HG02623 (cell line): ENCODE data around the gene OR52E6.
A peak's percentile ranks its signal among the peaks of the same experiment; 100 is the strongest.

Experiments used
- ATAC-seq: cut with Tn5 transposase; IDR thresholded peaks from one replicate; pipeline ENCODE4 v1.9.1; 2021; ENCODE audit warnings: moderate library complexity; ENCODE audit not compliant: unreplicated experiment

OR52E6 gene

GRCh38 chr11:5841797-5842196, at the start of gene OR52E6:
Gene OR52E6 (minus strand): TSS chr11:5841897. CDS start chr11:5841897, 0 bp downstream.
- ATAC-seq = no peak

- no peak for ATAC-seq
These were observed 49.6 kb upstream of the OR52E6 start for GRCh38 chr11:5891216-5891800.

- no peak for ATAC-seq
These were observed 46.0 kb upstream of the OR52E6 start for GRCh38 chr11:5887661-5888060.

GRCh38 chr11:5887172-5887571, 45.5 kb upstream of the OR52E6 start:
- no peak for ATAC-seq

- ATAC-seq = no peak
These were observed 40.1 kb upstream of the OR52E6 start for GRCh38 chr11:5881756-5882155.

GRCh38 chr11:5880329-5880728, 38.6 kb upstream of the OR52E6 start, which contains the start of gene OR52E4:
Gene OR52E4 (plus strand): TSS chr11:5880629. CDS start chr11:5884293, 3,664 bp downstream.
- ATAC-seq = no peak

- ATAC-seq = no peak
These were observed 36.9 kb upstream of the OR52E6 start for GRCh38 chr11:5878564-5878963.

GRCh38 chr11:5865826-5866225, 24.1 kb upstream of the OR52E6 start:
- ATAC-seq = no peak

GRCh38 chr11:5857590-5857989, 15.9 kb upstream of the OR52E6 start, which contains the start of gene OR52E8:
Gene OR52E8 (minus strand): TSS chr11:5857690. CDS start chr11:5857690, 0 bp downstream.
- no peak for ATAC-seq

GRCh38 chr11:5851002-5851401, 9.3 kb upstream of the OR52E6 start:
- ATAC-seq = no peak

- no peak for ATAC-seq
These were observed 6.0 kb upstream of the OR52E6 start for GRCh38 chr11:5847711-5848110.

GRCh38 chr11:5846701-5847100, 5.0 kb upstream of the OR52E6 start:
- no peak for ATAC-seq

GRCh38 chr11:5837695-5838094, 4.0 kb downstream of the OR52E6 start:
- no peak for ATAC-seq

- no peak for ATAC-seq
These were observed 8.3 kb downstream of the OR52E6 start for GRCh38 chr11:5833446-5833845.

- no peak for ATAC-seq
These were observed 10.4 kb downstream of the OR52E6 start for GRCh38 chr11:5831196-5831829.

- peak; percentile 63 for ATAC-seq
These were observed 23.3 kb downstream of the OR52E6 start for GRCh38 chr11:5818245-5818886.

- ATAC-seq = no peak
These were observed 26.2 kb downstream of the OR52E6 start for GRCh38 chr11:5815534-5815933.

GRCh38 chr11:5809905-5810795, 31.5 kb downstream of the OR52E6 start:
- no peak for ATAC-seq

- ATAC-seq = no peak
These were observed 32.6 kb downstream of the OR52E6 start for GRCh38 chr11:5809122-5809519.

- ATAC-seq = peak; percentile 91
These were observed 33.1 kb downstream of the OR52E6 start, which contains the start of gene OR52N2 for GRCh38 chr11:5808500-5809121. Gene OR52N2 (plus strand): TSS chr11:5808924. CDS start chr11:5820336, 11,412 bp downstream.

- no peak for ATAC-seq
These were observed 34.1 kb downstream of the OR52E6 start for GRCh38 chr11:5807580-5807979.
